Mesendoderm (in vitro differentiated cells): ENCODE data around the gene GGA2.

Source experiments
- DNase-seq: peaks from one replicate; pipeline ENCODE4 v3.0.0; 2013
- H2AK5ac ChIP-seq: 2 replicates; pipeline ENCODE4 v1.6.1; 2013; ENCODE audit warnings: low read length, inconsistent platforms
- H2BK120ac ChIP-seq: 2 replicates; pipeline ENCODE4 v1.6.1; 2013; ENCODE audit warnings: low read depth, mild to moderate bottlenecking, low read length, moderate library complexity, mixed read lengths
- H2BK15ac ChIP-seq: replicated peaks from 2 replicates; pipeline ENCODE4 v1.6.1; 2013; ENCODE audit warnings: low read depth, mild to moderate bottlenecking, moderate library complexity
- H2BK5ac ChIP-seq: 2 replicates; pipeline ENCODE4 v1.6.1; 2013; ENCODE audit warnings: low read length, inconsistent platforms
- H3K18ac ChIP-seq: 2 replicates; pipeline ENCODE4 v1.6.1; 2013; ENCODE audit warnings: mild to moderate bottlenecking, low read length, mixed read lengths
- H3K23ac ChIP-seq: one replicate; pipeline ENCODE4 v1.6.1; 2013; ENCODE audit warnings: low read length
- H3K27ac ChIP-seq: 2 replicates; pipeline ENCODE4 v1.5.1; 2013; ENCODE audit warnings: low read depth, mild to moderate bottlenecking, inconsistent platforms, low read length, moderate library complexity
- H3K27me3 ChIP-seq: 2 replicates; pipeline ENCODE4 v1.6.1; 2013; ENCODE audit warnings: low read length, control low read depth, mild to moderate bottlenecking, inconsistent platforms; ENCODE audit not compliant: insufficient read depth, poor library complexity
- H3K36me3 ChIP-seq: 2 replicates; pipeline ENCODE4 v1.6.1; 2013; ENCODE audit warnings: low read length, inconsistent platforms; ENCODE audit not compliant: control insufficient read depth, insufficient read depth
- H3K4ac ChIP-seq: one replicate; pipeline ENCODE4 v1.6.1; 2013; ENCODE audit warnings: low read depth, mild to moderate bottlenecking, low read length, moderate library complexity
- H3K4me1 ChIP-seq: 2 replicates; pipeline ENCODE4 v1.6.1; 2013; ENCODE audit warnings: low read depth, low read length, inconsistent platforms; ENCODE audit not compliant: control insufficient read depth
- H3K4me2 ChIP-seq: 2 replicates; pipeline ENCODE4 v1.6.1; 2013; ENCODE audit warnings: low read length
- H3K4me3 ChIP-seq: 2 replicates; pipeline ENCODE4 v1.5.1; 2013; ENCODE audit warnings: mild to moderate bottlenecking, low read length
- H3K56ac ChIP-seq: one replicate; pipeline ENCODE4 v1.6.1; 2013; ENCODE audit warnings: low read length
- H3K79me1 ChIP-seq: 2 replicates; pipeline ENCODE4 v1.6.1; 2013; ENCODE audit warnings: low read length, inconsistent platforms
- H3K79me2 ChIP-seq: 2 replicates; pipeline ENCODE4 v1.6.1; 2013; ENCODE audit warnings: mild to moderate bottlenecking, low read length; ENCODE audit not compliant: control insufficient read depth, insufficient read depth
- H3K9ac ChIP-seq: 2 replicates; pipeline ENCODE4 v1.6.1; 2013; ENCODE audit warnings: low read length, inconsistent platforms
- H4K5ac ChIP-seq: one replicate; pipeline ENCODE4 v1.6.1; 2013; ENCODE audit warnings: low read length
- H4K8ac ChIP-seq: one replicate; pipeline ENCODE4 v1.6.1; 2013; ENCODE audit warnings: low read depth, mild to moderate bottlenecking, control low read depth, low read length, moderate library complexity
- WGBS: extraction: QIAGEN DNeasy Blood & Tissue Kit; methylation state at CpG from one replicate; pipeline ENCODE4 v1.1.7; 2013; ENCODE audit warnings: low lambda C conversion rate, missing lambda C conversion rate; ENCODE audit not compliant: insufficient coverage; ENCODE audit errors: extremely low coverage; 5-methylcytosine and 5-hydroxymethylcytosine counted together

The GGA2 gene

GRCh38 chr16:23495671-23496070, 14.6 kb downstream of the GGA2 start:
- no peak overlapping the region for H3K9ac ChIP-seq
- no peaks in the 10 kb centered on the region for H3K27me3 ChIP-seq
- H3K23ac ChIP-seq: no peak overlapping the region
- H4K8ac ChIP-seq: no peak overlapping the region
- H3K4me2 ChIP-seq: no peak overlapping the region
- WGBS: no CpG with 5 or more reads among the region's 4 CpGs
- peaks cover 22% of the 10 kb centered on the region for H3K79me2 ChIP-seq
- no peaks in the 10 kb centered on the region for H3K4me1 ChIP-seq
- no peak overlapping the region for H3K4ac ChIP-seq
- H2BK5ac ChIP-seq: no peak overlapping the region
- no peak overlapping the region for H2BK120ac ChIP-seq
- no peak overlapping the region for H3K18ac ChIP-seq
- H2AK5ac ChIP-seq: no peak overlapping the region
- no peak for DNase-seq
- H4K5ac ChIP-seq: no peak overlapping the region
- H3K4me3 ChIP-seq: no peak overlapping the region
- H3K79me1 ChIP-seq: peaks cover 12% of the 10 kb centered on the region
- H3K56ac ChIP-seq: no peak overlapping the region
- H2BK15ac ChIP-seq: no peak overlapping the region
- H3K27ac ChIP-seq: no peak overlapping the region
- peaks cover 10% of the 10 kb centered on the region for H3K36me3 ChIP-seq

- H3K79me1 ChIP-seq: peaks cover 7% of the 10 kb centered on the region
- H4K8ac ChIP-seq: no peak overlapping the region
- no peak for DNase-seq
- H2BK5ac ChIP-seq: no peak overlapping the region
- no peak overlapping the region for H4K5ac ChIP-seq
- H2BK120ac ChIP-seq: no peak overlapping the region
- peaks cover 10% of the 10 kb centered on the region for H3K36me3 ChIP-seq
- no peak overlapping the region for H3K27ac ChIP-seq
- H3K9ac ChIP-seq: no peak overlapping the region
- H3K4me1 ChIP-seq: no peaks in the 10 kb centered on the region
- H3K4ac ChIP-seq: no peak overlapping the region
- no CpG with 5 or more reads among the region's 11 CpGs for WGBS
- H3K4me3 ChIP-seq: no peak overlapping the region
- H3K79me2 ChIP-seq: peaks cover 12% of the 10 kb centered on the region
- H3K27me3 ChIP-seq: no peaks in the 10 kb centered on the region
- H3K56ac ChIP-seq: no peak overlapping the region
- no peak overlapping the region for H2AK5ac ChIP-seq
- no peak overlapping the region for H3K18ac ChIP-seq
- H3K4me2 ChIP-seq: no peak overlapping the region
- no peak overlapping the region for H3K23ac ChIP-seq
- H2BK15ac ChIP-seq: no peak overlapping the region
Observed at GRCh38 chr16:23494188-23494587, 16.1 kb downstream of the GGA2 start.

GRCh38 chr16:23491490-23492391, 18.6 kb downstream of the GGA2 start:
- Histone ChIP-seq H3K79me1 (peaks cover 2% of the 10 kb centered on the region), H4K8ac (no peak overlapping the region), H3K4me1 (no peaks in the 10 kb centered on the region), H2BK120ac (no peak overlapping the region), H4K5ac (no peak overlapping the region), H2BK15ac (no peak overlapping the region), H3K4me3 (no peak overlapping the region), H3K56ac (no peak overlapping the region), H3K36me3 (peaks cover 19% of the 10 kb centered on the region), H2AK5ac (no peak overlapping the region), H3K4me2 (no peak overlapping the region), H3K79me2 (no peaks in the 10 kb centered on the region), H3K4ac (no peak overlapping the region), H3K27ac (no peak overlapping the region), H3K23ac (no peak overlapping the region), H2BK5ac (no peak overlapping the region), H3K18ac (no peak overlapping the region), H3K27me3 (no peaks in the 10 kb centered on the region), H3K9ac (no peak overlapping the region)
- WGBS: no CpG with 5 or more reads among the region's 14 CpGs
- no peak for DNase-seq

GRCh38 chr16:23486480-23486879, 23.8 kb downstream of the GGA2 start:
- no peaks in the 10 kb centered on the region for H3K4me1 ChIP-seq
- no peak overlapping the region for H3K56ac ChIP-seq
- no CpG with 5 or more reads among the region's 5 CpGs for WGBS
- H3K79me1 ChIP-seq: no peaks in the 10 kb centered on the region
- H3K27ac ChIP-seq: no peak overlapping the region
- no peak overlapping the region for H3K18ac ChIP-seq
- no peak overlapping the region for H3K4me2 ChIP-seq
- H3K4ac ChIP-seq: no peak overlapping the region
- no peak overlapping the region for H2BK120ac ChIP-seq
- no peak overlapping the region for H2BK15ac ChIP-seq
- H4K8ac ChIP-seq: no peak overlapping the region
- no peak overlapping the region for H3K9ac ChIP-seq
- H3K36me3 ChIP-seq: peaks cover 28% of the 10 kb centered on the region
- no peak overlapping the region for H2BK5ac ChIP-seq
- H2AK5ac ChIP-seq: no peak overlapping the region
- H4K5ac ChIP-seq: no peak overlapping the region
- no peaks in the 10 kb centered on the region for H3K79me2 ChIP-seq
- H3K23ac ChIP-seq: no peak overlapping the region
- H3K4me3 ChIP-seq: no peak overlapping the region
- DNase-seq: no peak
- no peaks in the 10 kb centered on the region for H3K27me3 ChIP-seq

GRCh38 chr16:23485841-23486240, 24.5 kb downstream of the GGA2 start:
- no peak overlapping the region for H3K23ac ChIP-seq
- H3K79me2 ChIP-seq: no peaks in the 10 kb centered on the region
- no peak overlapping the region for H2BK120ac ChIP-seq
- H3K18ac ChIP-seq: no peak overlapping the region
- H3K56ac ChIP-seq: no peak overlapping the region
- no peak overlapping the region for H4K8ac ChIP-seq
- no peaks in the 10 kb centered on the region for H3K79me1 ChIP-seq
- no peak overlapping the region for H3K4ac ChIP-seq
- H4K5ac ChIP-seq: no peak overlapping the region
- H2BK5ac ChIP-seq: no peak overlapping the region
- no peak for DNase-seq
- no CpG with 5 or more reads among the region's 8 CpGs for WGBS
- H2AK5ac ChIP-seq: no peak overlapping the region
- no peak overlapping the region for H3K27ac ChIP-seq
- peaks cover 28% of the 10 kb centered on the region for H3K36me3 ChIP-seq
- H3K4me1 ChIP-seq: no peaks in the 10 kb centered on the region
- no peak overlapping the region for H3K4me2 ChIP-seq
- H3K4me3 ChIP-seq: no peak overlapping the region
- no peak overlapping the region for H3K9ac ChIP-seq
- no peak overlapping the region for H2BK15ac ChIP-seq
- no peaks in the 10 kb centered on the region for H3K27me3 ChIP-seq

- H3K23ac ChIP-seq: no peak overlapping the region
- H3K4me3 ChIP-seq: no peak overlapping the region
- H4K8ac ChIP-seq: no peak overlapping the region
- no peak overlapping the region for H3K4ac ChIP-seq
- no peak overlapping the region for H3K27ac ChIP-seq
- H3K9ac ChIP-seq: no peak overlapping the region
- no peak overlapping the region for H3K18ac ChIP-seq
- WGBS: no CpG with 5 or more reads among the region's 2 CpGs
- H3K4me2 ChIP-seq: no peak overlapping the region
- no peak overlapping the region for H3K56ac ChIP-seq
- H2AK5ac ChIP-seq: no peak overlapping the region
- no peak for DNase-seq
- H2BK15ac ChIP-seq: no peak overlapping the region
- H4K5ac ChIP-seq: no peak overlapping the region
- H2BK120ac ChIP-seq: no peak overlapping the region
- no peaks in the 10 kb centered on the region for H3K79me1 ChIP-seq
- H3K4me1 ChIP-seq: no peaks in the 10 kb centered on the region
- H3K27me3 ChIP-seq: no peaks in the 10 kb centered on the region
- no peak overlapping the region for H2BK5ac ChIP-seq
- H3K79me2 ChIP-seq: no peaks in the 10 kb centered on the region
- H3K36me3 ChIP-seq: peaks cover 31% of the 10 kb centered on the region
Observed at GRCh38 chr16:23485257-23485614, 25.1 kb downstream of the GGA2 start.
